Anterior cingulate cortex (tissue), 58 donors: ENCODE measurements around the gene SNTN.
"Not testable (repeated sequence)": the region's sequence is repeated elsewhere in the genome, so short reads cannot be mapped to it uniquely, and the experiment has no call there.

Source experiments
- DNase-seq, 58 donors: peaks; one replicate each; lab custom pipeline; 2025; lab: John Stamatoyannopoulos, UW

Gene SNTN

GRCh38 chr3:63652066-63652725, at the start of gene SNTN:
Gene SNTN, plus strand, starts transcription at chr3:63652675. Its CDS starts 13 bp downstream, at chr3:63652688.
- no peak for DNase-seq

- DNase-seq, result no peak
Measured at GRCh38 chr3:63607716-63608115, 44.8 kb upstream of the SNTN start.

GRCh38 chr3:63609408-63609807, 43.1 kb upstream of the SNTN start:
- DNase-seq, result no peak

- no peak for DNase-seq
Measured at GRCh38 chr3:63609834-63610233, 42.6 kb upstream of the SNTN start.

- DNase-seq, result no peak
Measured at GRCh38 chr3:63611382-63611781, 41.1 kb upstream of the SNTN start.

- DNase-seq, result no peak
Measured at GRCh38 chr3:63613561-63613960, 38.9 kb upstream of the SNTN start.

GRCh38 chr3:63617391-63617790, 35.1 kb upstream of the SNTN start:
- DNase-seq, result no peak

GRCh38 chr3:63624941-63625560, 27.4 kb upstream of the SNTN start:
- no peak for DNase-seq

- no peak for DNase-seq
Measured at GRCh38 chr3:63631670-63632069, 20.8 kb upstream of the SNTN start.

- DNase-seq, result no peak
Measured at GRCh38 chr3:63635186-63635585, 17.3 kb upstream of the SNTN start.

- DNase-seq, result no peak
Measured at GRCh38 chr3:63639806-63640205, 12.7 kb upstream of the SNTN start.

- no peak for DNase-seq
Measured at GRCh38 chr3:63642488-63642887, 10.0 kb upstream of the SNTN start.

GRCh38 chr3:63644212-63644797, 8.2 kb upstream of the SNTN start:
- DNase-seq, result peak in 1 of 58 donors; percentile 8

- DNase-seq, result not testable (repeated sequence)
Measured at GRCh38 chr3:63644928-63645781, 7.3 kb upstream of the SNTN start.

- no peak for DNase-seq
Measured at GRCh38 chr3:63654211-63654610, 1.7 kb downstream of the SNTN start.

GRCh38 chr3:63654931-63655330, 2.5 kb downstream of the SNTN start:
- DNase-seq, result no peak

GRCh38 chr3:63655519-63655918, 3.0 kb downstream of the SNTN start:
- DNase-seq, result no peak

GRCh38 chr3:63656786-63657185, 4.3 kb downstream of the SNTN start:
- DNase-seq, result no peak

- no peak for DNase-seq
Measured at GRCh38 chr3:63661242-63661641, 8.8 kb downstream of the SNTN start.

GRCh38 chr3:63662011-63662410, 9.5 kb downstream of the SNTN start:
- DNase-seq, result no peak

- no peak for DNase-seq
Measured at GRCh38 chr3:63662500-63662899, 10.0 kb downstream of the SNTN start.
